Measurements from ENCODE around the gene OASL. TPM values are rescaled to one million over a fixed set of nuclear protein-coding genes. Genes with fewer than 3 reads are reported as not detected.

The OASL gene
- total and polyA plus RNA-seq, 10 of the 15 experiments (the other 5 are each of a cell fraction or from before 2014, with no cell fraction given) = 2.3 to 9.1 (median 2.7) TPM

GRCh38 chr12:120989687-120990086 is 49.4 kb downstream of the OASL start:
- no peak overlapping the region for H3K4me2 ChIP-seq (ENCODE audit: control insufficient read depth, insufficient read depth)
- SMC1A ChIA-PET (ENCODE audit: uncharacterized antibody, unreplicated experiment) = interaction anchor here (0.7 kb wide), 1 partner anchor 88 kb away, joined by 3 read pairs; no protein-coding TSS in a partner anchor
- no peaks in the 10 kb centered on the region for H3K9me3 ChIP-seq (replicated peaks; ENCODE audit: control insufficient read depth, insufficient read depth, low read length)
- POLR2A ChIA-PET = interaction anchor here (0.6 kb wide), 1 partner anchor 35 kb away, joined by 5 read pairs; no protein-coding TSS in a partner anchor
- BruUV-seq (replicated peaks) = no TSS peak
- no peaks in the 10 kb centered on the region for H3K27me3 ChIP-seq (replicated peaks in 1 of 2; ENCODE audit: control insufficient read depth in 2 of 2, insufficient read depth in 2 of 2, low read length in 1 of 2)
- no peak overlapping the region for H3K4me3 ChIP-seq
- no peaks in the 10 kb centered on the region for H3K79me2 ChIP-seq (ENCODE audit: control insufficient read depth, insufficient read depth, low read length)
- no peaks in the 10 kb centered on the region for H4K20me1 ChIP-seq (ENCODE audit: control insufficient read depth, insufficient read depth)
- RAD21 ChIA-PET (ENCODE audit: unreplicated experiment) = no interaction called here
- CTCF ChIA-PET = interaction anchor here (1.4 kb wide), 1 partner anchor 70 kb away, joined by 3 read pairs; no protein-coding TSS in a partner anchor
- intact Hi-C loops (cut with micrococcal nuclease; ENCODE audit: unreplicated experiment) = no loop called here
- no peaks in the 10 kb centered on the region for H3K36me3 ChIP-seq (ENCODE audit: control insufficient read depth in 2 of 2, insufficient read depth in 2 of 2, low read length in 1 of 2)
- DNase-seq (ENCODE audit: low read depth, low spot score) (no peak), ATAC-seq (no peak), FAIRE-seq (no peak)
- WGBS (ENCODE audit: insufficient coverage, insufficient replicate concordance, low lambda C conversion rate, missing lambda C conversion rate) = 55% methylated on average over 3 of the region's 3 CpGs
- H3K9ac ChIP-seq (ENCODE audit: control insufficient read depth, insufficient read depth, low read length) = no peak overlapping the region
- H2AFZ ChIP-seq (ENCODE audit: control insufficient read depth, low read depth, low read length) = no peak overlapping the region
- H3K4me1 ChIP-seq (ENCODE audit: control insufficient read depth, insufficient read depth, low read length) = no peaks in the 10 kb centered on the region
- in situ Hi-C loops (cut with MboI) = no loop called here
- no peak overlapping the region for H3K27ac ChIP-seq (ENCODE audit: control insufficient read depth, insufficient read depth)
- TF ChIP-seq POLR2A (IDR thresholded peaks at IDR 0.05; ENCODE audit: low read depth, low read length) (no peak), MYC (IDR thresholded peaks at IDR 0.05; ENCODE audit: insufficient read depth, insufficient read length, insufficient replicate concordance, low read length, severe bottlenecking) (no peak), POLR2AphosphoS2 (IDR thresholded peaks at IDR 0.05; ENCODE audit: low read depth, low read length) (no peak), SMAD5 (IDR thresholded peaks at IDR 0.05; ENCODE audit: low read depth) (no peak), RAD21 (IDR thresholded peaks at IDR 0.05; ENCODE audit: insufficient read depth, low read depth, low read length) (no peak), ZNF24 (IDR thresholded peaks at IDR 0.05) (no peak), RB1 (IDR thresholded peaks at IDR 0.05; ENCODE audit: borderline replicate concordance) (no peak), FOS (IDR thresholded peaks at IDR 0.05; ENCODE audit: borderline replicate concordance, extremely low read depth, insufficient read length) (no peak), HCFC1 (IDR thresholded peaks at IDR 0.05; ENCODE audit: low read length) (no peak), CREB1 (IDR thresholded peaks at IDR 0.05; ENCODE audit: low read depth) (no peak), TBL1XR1 (IDR thresholded peaks at IDR 0.05; ENCODE audit: low read depth, low read length) (no peak), USF1 (IDR thresholded peaks at IDR 0.05; ENCODE audit: borderline replicate concordance, extremely low read length, insufficient read depth, low read depth, low read length) (no peak), NR2C1 (IDR thresholded peaks at IDR 0.05) (no peak)

Measured in GM12878 (cell line).